Keratinocyte (primary cell): ENCODE data around the gene SCPEP1. TPM values are rescaled to one million over a fixed set of nuclear protein-coding genes. Genes with fewer than 3 reads are reported as not detected.

Experiments
- DNase-seq: peaks from one replicate; pipeline ENCODE4 v3.0.0-alpha.2; 2011; ENCODE audit warnings: low read depth, missing footprints, low spot score
- FAIRE-seq: peaks from 2 replicates; lab custom pipeline; 2011; peaks lifted over from hg19 to GRCh38; lab: Jason Lieb, UNC
- H2AFZ ChIP-seq: 2 replicates; pipeline ENCODE4 v1.6.0; 2012; ENCODE audit warnings: low read length, control low read depth, inconsistent platforms; ENCODE audit not compliant: control insufficient read depth
- H3K27ac ChIP-seq: 2 replicates; pipeline ENCODE4 v1.5.1; 2011; ENCODE audit warnings: low read length; ENCODE audit not compliant: control insufficient read depth, insufficient read depth
- H3K27me3 ChIP-seq: 3 replicates; pipeline ENCODE4 v1.6.0; 2011; ENCODE audit warnings: low read length; ENCODE audit not compliant: control insufficient read depth, insufficient read depth; ENCODE audit errors: extremely low read depth
- H3K36me3 ChIP-seq, 2 experiments: 2 replicates in 1 of 2; 3 replicates in 1 of 2; pipeline ENCODE4 v1.5.1; 2011; ENCODE audit warnings: low read length in 2 of 2, mild to moderate bottlenecking in 1 of 2; ENCODE audit not compliant: control insufficient read depth in 2 of 2, insufficient read depth in 2 of 2; ENCODE audit errors: extremely low read depth in 1 of 2
- H3K4me1 ChIP-seq: 3 replicates; pipeline ENCODE4 v1.5.1; 2011; ENCODE audit warnings: low read length; ENCODE audit not compliant: control insufficient read depth, insufficient read depth; ENCODE audit errors: extremely low read depth
- H3K4me2 ChIP-seq: 3 replicates; pipeline ENCODE4 v1.6.0; 2011; ENCODE audit warnings: low read depth, low read length; ENCODE audit not compliant: control insufficient read depth, insufficient read depth; ENCODE audit errors: extremely low read depth
- H3K4me3 ChIP-seq, 3 experiments: fragments of 200-600 bp in 1 of 3; sonication (generic) in 1 of 3; 2 replicates in 2 of 3; 3 replicates in 1 of 3; pipeline ENCODE4 v1.5.1; 2011 to 2016; ENCODE audit warnings: low read length in 3 of 3, mild to moderate bottlenecking in 3 of 3, control low read depth in 2 of 3, inconsistent platforms in 1 of 3, low read depth in 1 of 3, mixed read lengths in 1 of 3, mixed run types in 1 of 3, moderate library complexity in 1 of 3; ENCODE audit not compliant: control insufficient read depth in 2 of 3, insufficient read depth in 2 of 3; ENCODE audit errors: extremely low read depth in 1 of 3
- H3K79me2 ChIP-seq: 2 replicates; pipeline ENCODE4 v1.6.0; 2012; ENCODE audit warnings: low read length; ENCODE audit not compliant: control insufficient read depth, insufficient read depth
- H3K9ac ChIP-seq: 3 replicates; pipeline ENCODE4 v1.6.0; 2011; ENCODE audit warnings: low read length; ENCODE audit not compliant: control insufficient read depth, insufficient read depth; ENCODE audit errors: extremely low read depth
- H3K9me1 ChIP-seq: 3 replicates; pipeline ENCODE4 v1.6.0; 2011; ENCODE audit warnings: low read length; ENCODE audit not compliant: control insufficient read depth, insufficient read depth; ENCODE audit errors: extremely low read depth
- H3K9me3 ChIP-seq: 2 replicates; pipeline ENCODE4 v1.5.1; 2012; ENCODE audit warnings: low read depth, low read length; ENCODE audit not compliant: control insufficient read depth
- H4K20me1 ChIP-seq: 3 replicates; pipeline ENCODE4 v1.6.0; 2011; ENCODE audit warnings: low read length; ENCODE audit not compliant: control insufficient read depth, insufficient read depth; ENCODE audit errors: extremely low read depth
- EZH2 ChIP-seq: IDR thresholded peaks from one replicate; pipeline ENCODE4 v1.6.1; 2012; ENCODE audit warnings: inconsistent platforms, mild to moderate bottlenecking, low read length, moderate library complexity
- dilution Hi-C: fragments of 300-500 bp; cut with MboI; formaldehyde crosslinking; loops from one replicate; pipeline ENCODE4 v1.7.0; 2020; ENCODE audit warnings: low sequenced_read_pairs; ENCODE audit not compliant: extremely low pct_ligation_motif_present
- polyA plus RNA-seq, 5 experiments: library from polyadenylated mRNA; depleted of rRNA in 3 of 5; stranded (reverse) in 3 of 5; stranded (forward) in 1 of 5; unstranded in 1 of 5; fragments of >200 nt; gene quantifications; 1 replicate in 1 of 5; 2 replicates in 3 of 5; 3 replicates in 1 of 5; pipeline versions ENCODE4 v1.2.1 to v1.2.3, GENCODE V29; 2011 to 2012; ENCODE audit warnings: missing spikeins in 2 of 5, low read depth in 1 of 5, low replicate concordance in 1 of 5
- TF ChIP-seq, protein P1 (sequence below), 3 experiments: IDR thresholded peaks in 1 of 3; conservative IDR thresholded peaks in 1 of 3; optimal IDR thresholded peaks in 1 of 3; 2 replicates in 2 of 3; 3 replicates in 1 of 3; pipeline versions ENCODE3 to v1.5.1; 2011; ENCODE audit warnings: low read length in 3 of 3, mild to moderate bottlenecking in 3 of 3, moderate library complexity in 2 of 3, control low read depth in 1 of 3, inconsistent platforms in 1 of 3; ENCODE audit not compliant: insufficient read depth in 2 of 3; ENCODE audit errors: extremely low read depth in 1 of 3

SCPEP1 gene
- polyA plus RNA-seq, 1 donor (not counting 4 experiments of a cell fraction or from before 2014, with no cell fraction given): 34.4 TPM

GRCh38 chr17:57010487-57010886 lies 32.6 kb downstream of the SCPEP1 start:
- no peak for FAIRE-seq
- Histone ChIP-seq H3K4me1 (no peaks in the 10 kb centered on the region), H3K9ac (no peak overlapping the region), H3K27ac (no peak overlapping the region), H3K36me3 (no peaks in the 10 kb centered on the region), H3K9me1 (no peaks in the 10 kb centered on the region), H3K27me3 (no peaks in the 10 kb centered on the region), H3K9me3 (no peaks in the 10 kb centered on the region), H4K20me1 (no peaks in the 10 kb centered on the region), H3K79me2 (no peaks in the 10 kb centered on the region), H2AFZ (peak overlapping the region; percentile 60), H3K4me3 (no peak overlapping the region), H3K4me2 (peak overlapping the region; percentile 64)
- dilution Hi-C loops: no loop called here
- no peak for DNase-seq
- TF ChIP-seq, protein P1, sequence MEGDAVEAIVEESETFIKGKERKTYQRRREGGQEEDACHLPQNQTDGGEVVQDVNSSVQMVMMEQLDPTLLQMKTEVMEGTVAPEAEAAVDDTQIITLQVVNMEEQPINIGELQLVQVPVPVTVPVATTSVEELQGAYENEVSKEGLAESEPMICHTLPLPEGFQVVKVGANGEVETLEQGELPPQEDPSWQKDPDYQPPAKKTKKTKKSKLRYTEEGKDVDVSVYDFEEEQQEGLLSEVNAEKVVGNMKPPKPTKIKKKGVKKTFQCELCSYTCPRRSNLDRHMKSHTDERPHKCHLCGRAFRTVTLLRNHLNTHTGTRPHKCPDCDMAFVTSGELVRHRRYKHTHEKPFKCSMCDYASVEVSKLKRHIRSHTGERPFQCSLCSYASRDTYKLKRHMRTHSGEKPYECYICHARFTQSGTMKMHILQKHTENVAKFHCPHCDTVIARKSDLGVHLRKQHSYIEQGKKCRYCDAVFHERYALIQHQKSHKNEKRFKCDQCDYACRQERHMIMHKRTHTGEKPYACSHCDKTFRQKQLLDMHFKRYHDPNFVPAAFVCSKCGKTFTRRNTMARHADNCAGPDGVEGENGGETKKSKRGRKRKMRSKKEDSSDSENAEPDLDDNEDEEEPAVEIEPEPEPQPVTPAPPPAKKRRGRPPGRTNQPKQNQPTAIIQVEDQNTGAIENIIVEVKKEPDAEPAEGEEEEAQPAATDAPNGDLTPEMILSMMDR (optimal IDR thresholded peaks at IDR 0.05 in 1 of 3, IDR thresholded peaks at IDR 0.05 in 1 of 3, conservative IDR thresholded peaks at IDR 0.05 in 1 of 3; ENCODE audit: extremely low read depth in 1 of 3, insufficient read depth in 2 of 3, low read length in 3 of 3): no peak
- TF ChIP-seq EZH2: no peak

DNA sequence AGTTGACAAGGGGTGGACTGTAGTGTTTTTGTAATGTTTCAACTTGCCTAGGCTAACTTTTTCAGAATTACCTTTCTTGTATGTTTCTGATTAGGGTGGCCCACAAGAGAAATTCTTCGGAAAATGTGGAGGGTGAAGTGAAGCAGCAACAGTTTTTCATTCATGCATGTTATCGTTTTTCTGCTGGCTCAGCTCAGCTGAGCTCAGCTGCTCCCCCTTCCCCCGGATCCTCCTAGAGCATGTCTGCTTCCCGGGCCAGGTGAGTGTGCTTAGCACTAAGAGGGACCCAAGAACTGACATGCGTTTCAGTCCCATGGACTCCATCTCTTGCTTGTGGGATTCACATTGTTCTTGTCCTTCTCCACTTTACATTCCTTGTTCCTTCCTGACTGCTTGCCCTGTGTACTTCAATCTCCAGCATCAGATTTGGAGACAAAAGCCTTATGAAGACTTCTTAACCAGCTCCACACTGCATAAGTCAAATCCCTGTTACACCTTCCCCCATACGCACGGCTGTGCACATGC lies 33.6 kb downstream of the SCPEP1 start:
- Histone ChIP-seq H3K4me1 (no peaks in the 10 kb centered on the region), H3K4me3 (no peak overlapping the region), H4K20me1 (no peaks in the 10 kb centered on the region), H3K79me2 (no peaks in the 10 kb centered on the region), H3K4me2 (no peak overlapping the region), H3K36me3 (no peaks in the 10 kb centered on the region), H3K9me3 (no peaks in the 10 kb centered on the region), H3K27me3 (peaks cover 4% of the 10 kb centered on the region), H3K9me1 (no peaks in the 10 kb centered on the region), H3K9ac (no peak overlapping the region), H2AFZ (no peak overlapping the region), H3K27ac (no peak overlapping the region)
- DNase-seq (no peak), FAIRE-seq (no peak)
- TF ChIP-seq EZH2: no peak
- TF ChIP-seq, protein P1 (optimal IDR thresholded peaks at IDR 0.05 in 1 of 3, IDR thresholded peaks at IDR 0.05 in 1 of 3, conservative IDR thresholded peaks at IDR 0.05 in 1 of 3; ENCODE audit: extremely low read depth in 1 of 3, insufficient read depth in 2 of 3, low read length in 3 of 3): no peak
- dilution Hi-C loops: no loop called here
